HepG2 (cell line): ENCODE results near the gene UPF3A. TPM values are rescaled to one million over a fixed set of nuclear protein-coding genes. Genes with fewer than 3 reads are reported as not detected.

ENCODE experiments used
- CCDC6 ChIP-seq: sonication (generic); formaldehyde crosslinking; IDR thresholded peaks from 2 replicates; pipeline ENCODE4 v1.8.1; 2022; ENCODE audit warnings: mild to moderate bottlenecking, missing genetic modification reagents, moderate library complexity
- DNMT1 ChIP-seq: sonication (generic); formaldehyde crosslinking; IDR thresholded peaks from 2 replicates; pipeline ENCODE4 v1.5.1; 2020; ENCODE audit warnings: mild to moderate bottlenecking, missing genetic modification reagents
- FOSL2 ChIP-seq: sonication (generic); formaldehyde crosslinking; IDR thresholded peaks from 2 replicates; pipeline ENCODE4 v1.4.0; 2020; ENCODE audit warnings: missing genetic modification reagents
- GATAD1 ChIP-seq: IDR thresholded peaks from 2 replicates; pipeline ENCODE4 v1.6.1; 2016; ENCODE audit warnings: missing genetic modification reagents, missing compliant biosample characterization
- GLI4 ChIP-seq: sonication (generic); formaldehyde crosslinking; IDR thresholded peaks from 2 replicates; pipeline ENCODE4 v1.5.1; 2020; ENCODE audit warnings: missing genetic modification reagents, mild to moderate bottlenecking, moderate library complexity, borderline replicate concordance
- HDAC1 ChIP-seq: sonication (generic); formaldehyde crosslinking; IDR thresholded peaks from 2 replicates; pipeline ENCODE4 v1.5.1; 2020; ENCODE audit warnings: mild to moderate bottlenecking, missing genetic modification reagents
- HIVEP1 ChIP-seq: sonication (generic); formaldehyde crosslinking; IDR thresholded peaks from 2 replicates; pipeline ENCODE4 v1.4.0; 2020; ENCODE audit warnings: mild to moderate bottlenecking, missing genetic modification reagents
- HNF1B ChIP-seq: sonication (generic); formaldehyde crosslinking; IDR thresholded peaks from 2 replicates; pipeline ENCODE4 v1.5.1; 2020; ENCODE audit warnings: mild to moderate bottlenecking, moderate library complexity, missing genetic modification reagents
- KLF6 ChIP-seq: IDR thresholded peaks from 2 replicates; pipeline ENCODE4 v1.8.0; 2016; ENCODE audit warnings: missing biosample characterization, missing genetic modification reagents
- KMT2A ChIP-seq: sonication (generic); formaldehyde crosslinking; IDR thresholded peaks from 2 replicates; pipeline ENCODE4 v1.4.0; 2020; ENCODE audit warnings: missing genetic modification reagents
- MBNL3 ChIP-seq: fragments of 250-450 bp; sonication (Bioruptor Pico); conservative IDR thresholded peaks from 2 replicates; pipeline ENCODE4 v1.8.0; 2022; ENCODE audit warnings: mild to moderate bottlenecking, inconsistent platforms
- MLX ChIP-seq: IDR thresholded peaks from 2 replicates; pipeline ENCODE4 v1.6.1; 2016
- MTERF4 ChIP-seq: sonication (generic); formaldehyde crosslinking; IDR thresholded peaks from 2 replicates; pipeline ENCODE4 v1.8.0; 2023; ENCODE audit warnings: mild to moderate bottlenecking, missing genetic modification reagents
- PHF8 ChIP-seq: sonication (generic); formaldehyde crosslinking; IDR thresholded peaks from 2 replicates; pipeline ENCODE4 v1.5.0; 2020; ENCODE audit warnings: missing genetic modification reagents
- POLR2AphosphoS2 ChIP-seq: IDR thresholded peaks from 2 replicates; pipeline ENCODE4 v1.6.1; 2011; ENCODE audit warnings: low read depth, low read length, improper control_type of control experiment
- SAP130 ChIP-seq: IDR thresholded peaks from 2 replicates; pipeline ENCODE4 v1.6.1; 2016; ENCODE audit warnings: low read depth
- SIN3A ChIP-seq: IDR thresholded peaks from 2 replicates; pipeline ENCODE4 v1.6.1; 2011; ENCODE audit warnings: low read depth, mild to moderate bottlenecking, control low read depth, low read length, borderline replicate concordance
- SRY ChIP-seq: sonication (generic); formaldehyde crosslinking; IDR thresholded peaks from 2 replicates; pipeline ENCODE4 v1.8.0; 2022; ENCODE audit warnings: mild to moderate bottlenecking, missing genetic modification reagents
- SSRP1 ChIP-seq: IDR thresholded peaks from 2 replicates; pipeline ENCODE4 v1.6.1; 2016; ENCODE audit warnings: control low read depth
- TFDP2 ChIP-seq: sonication (generic); formaldehyde crosslinking; IDR thresholded peaks from 2 replicates; pipeline ENCODE4 v1.4.0; 2020; ENCODE audit warnings: missing genetic modification reagents
- ZBTB8A ChIP-seq: sonication (generic); formaldehyde crosslinking; IDR thresholded peaks from 2 replicates; pipeline ENCODE4 v1.4.0; 2020; ENCODE audit warnings: mild to moderate bottlenecking, low read depth, missing genetic modification reagents, borderline replicate concordance
- ZNF253 ChIP-seq: sonication (generic); formaldehyde crosslinking; IDR thresholded peaks from 2 replicates; pipeline ENCODE4 v1.8.0; 2022; ENCODE audit warnings: mild to moderate bottlenecking, missing genetic modification reagents, borderline replicate concordance
- ZNF317 ChIP-seq: sonication (generic); formaldehyde crosslinking; IDR thresholded peaks from 2 replicates; pipeline ENCODE4 v1.5.0; 2020; ENCODE audit warnings: mild to moderate bottlenecking, missing genetic modification reagents
- ZNF362 ChIP-seq: sonication (generic); formaldehyde crosslinking; IDR thresholded peaks from 2 replicates; pipeline ENCODE4 v1.4.0; 2020; ENCODE audit warnings: missing genetic modification reagents, mild to moderate bottlenecking, borderline replicate concordance
- ZNF670 ChIP-seq: sonication (generic); formaldehyde crosslinking; IDR thresholded peaks from 2 replicates; pipeline ENCODE4 v1.8.0; 2022; ENCODE audit warnings: mild to moderate bottlenecking, missing genetic modification reagents, borderline replicate concordance
- ZSCAN25 ChIP-seq: sonication (generic); formaldehyde crosslinking; IDR thresholded peaks from 2 replicates; pipeline ENCODE4 v1.8.0; 2022; ENCODE audit warnings: mild to moderate bottlenecking, missing genetic modification reagents
- polyA plus RNA-seq, 8 experiments: library from polyadenylated mRNA; depleted of rRNA in 3 of 8; stranded (reverse) in 7 of 8; unstranded in 1 of 8; fragments of >200 nt; fragmentation: Illumina TruSeq in 4 of 8; extraction: Trizol in 4 of 8; gene quantifications; 2 replicates each; pipeline versions ENCODE4 v1.2.1 to v1.2.3, GENCODE V29; 2011 to 2016; ENCODE audit warnings: low read depth in 4 of 8, missing spikeins in 1 of 8, mixed read lengths in 1 of 8; ENCODE audit not compliant: insufficient read depth in 1 of 8
- total RNA-seq, 5 experiments: library from RNA; depleted of rRNA; stranded (reverse); fragments of >200 nt; fragmentation: Illumina TruSeq; extraction: Trizol; gene quantifications; 2 replicates each; pipeline ENCODE4 v1.2.3, GENCODE V29; 2016; ENCODE audit warnings: low read depth in 1 of 5

The UPF3A gene
- total and polyA plus RNA-seq, 2 of the 13 experiments (the other 11 are each of a cell fraction or from before 2014, with no cell fraction given), result 60.2 to 63.8 TPM

GRCh38 chr13:114282041-114282670 lies 755 bp downstream of the UPF3A start (continued):
- TF ChIP-seq SIN3A (peak; percentile 52; the same call in 1 of the 2 replicates), KLF6 (0 out of 2 replicates have a peak, but pooled peaks have one; percentile 1), PHF8 (CRISPR knock-in tag) (peak; percentile 11), SAP130 (CRISPR knock-in tag) (peak; percentile 56), MLX (CRISPR knock-in tag) (no peak), ZSCAN25 (CRISPR knock-in tag) (no peak), HNF1B (CRISPR knock-in tag) (peak; percentile 9; the same call in 1 of the 2 replicates), POLR2AphosphoS2 (no peak), GATAD1 (CRISPR knock-in tag) (peak; percentile 25; the same call in 1 of the 2 replicates), TFDP2 (CRISPR knock-in tag) (no peak), SSRP1 (CRISPR knock-in tag) (no peak), ZBTB8A (CRISPR knock-in tag) (no peak), HDAC1 (CRISPR knock-in tag) (peak; percentile 17; the same call in 1 of the 2 replicates), KMT2A (CRISPR knock-in tag) (peak; percentile 59; the same call in 1 of the 2 replicates), GLI4 (CRISPR knock-in tag) (0 out of 2 replicates have a peak, but pooled peaks have one; percentile 4), ZNF253 (no peak), ZNF317 (CRISPR knock-in tag) (0 out of 2 replicates have a peak, but pooled peaks have one; percentile 41), CCDC6 (CRISPR knock-in tag) (no peak), DNMT1 (CRISPR knock-in tag) (no peak), HIVEP1 (CRISPR knock-in tag) (0 out of 2 replicates have a peak, but pooled peaks have one; percentile 20), ZNF362 (CRISPR knock-in tag) (no peak), MTERF4 (CRISPR knock-in tag) (0 out of 2 replicates have a peak, but pooled peaks have one; percentile 31), FOSL2 (peak; percentile 15; the same call in 1 of the 2 replicates), ZNF670 (CRISPR knock-in tag) (0 out of 2 replicates have a peak, but pooled peaks have one; percentile 62), SRY (CRISPR knock-in tag) (0 out of 2 replicates have a peak, but pooled peaks have one; percentile 35), MBNL3 (CRISPR knock-in tag) (no peak)
